NCI-H2081 treated with DMSO at 0.1 percent for 48 hours (cell line): ENCODE measurements around the gene PHYHD1.

Experiments used
- DNase-seq: peaks from one replicate; lab custom pipeline; 2025; lab: John Stamatoyannopoulos, UW

The PHYHD1 gene

DNA sequence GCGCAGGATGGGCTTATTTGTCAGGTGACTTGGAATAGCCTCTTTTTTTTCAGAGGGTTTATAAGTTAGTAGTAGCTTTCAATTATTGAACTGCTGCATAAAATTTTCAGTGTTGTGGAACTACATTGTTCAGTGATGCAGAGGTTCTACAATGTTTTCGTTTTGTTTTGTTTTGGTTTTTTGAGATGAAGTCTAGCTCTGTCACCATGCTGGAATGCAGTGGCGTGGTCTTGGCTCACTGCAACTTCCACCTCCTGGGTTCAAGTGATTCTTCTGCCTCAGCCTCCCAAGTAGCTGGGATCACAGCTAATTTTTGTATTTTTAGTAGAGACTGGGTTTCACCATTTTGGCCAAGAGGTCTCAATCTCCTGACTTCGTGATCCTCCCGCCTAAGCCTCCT, 48.7 kb downstream of the PHYHD1 start:
- DNase-seq, result no peak

DNA sequence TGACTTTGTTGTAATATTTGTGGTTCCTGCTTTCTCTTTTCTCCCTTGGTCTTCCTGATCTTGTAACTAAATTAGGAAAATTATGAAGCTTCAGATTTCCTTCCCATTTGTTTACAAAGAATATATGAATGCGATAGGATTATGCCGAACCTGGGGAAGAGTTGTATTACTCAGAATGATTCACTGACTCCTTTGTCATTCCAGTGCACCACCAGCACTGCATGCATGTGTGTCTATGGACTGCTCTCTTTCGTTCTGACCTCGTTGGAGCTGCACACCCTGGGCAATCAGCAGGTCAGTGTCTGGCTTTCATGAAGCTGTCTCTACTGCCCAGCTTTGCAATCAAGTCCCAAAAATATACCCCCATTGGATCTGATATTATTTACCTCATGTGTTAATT, 52.2 kb downstream of the PHYHD1 start:
- DNase-seq, result no peak

DNA sequence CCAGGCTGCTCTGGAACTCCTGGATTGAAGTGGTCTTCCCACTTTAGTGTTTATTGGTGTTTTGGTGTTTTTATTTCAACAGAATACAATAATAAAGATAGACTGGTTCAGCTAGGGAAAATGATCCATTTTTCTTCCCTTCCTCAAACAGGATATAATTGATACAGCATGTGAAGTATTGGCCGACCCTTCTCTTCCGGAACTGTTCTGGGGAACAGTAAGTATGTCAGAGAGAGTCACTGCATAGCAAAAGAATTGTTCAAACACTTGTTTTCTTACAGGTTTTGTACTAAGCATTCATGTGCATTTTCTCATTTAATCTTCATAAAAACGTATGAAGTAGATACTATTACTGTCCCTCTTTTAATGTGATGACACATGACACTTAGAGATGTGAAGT, 58.3 kb downstream of the PHYHD1 start:
- DNase-seq, result no peak

DNA sequence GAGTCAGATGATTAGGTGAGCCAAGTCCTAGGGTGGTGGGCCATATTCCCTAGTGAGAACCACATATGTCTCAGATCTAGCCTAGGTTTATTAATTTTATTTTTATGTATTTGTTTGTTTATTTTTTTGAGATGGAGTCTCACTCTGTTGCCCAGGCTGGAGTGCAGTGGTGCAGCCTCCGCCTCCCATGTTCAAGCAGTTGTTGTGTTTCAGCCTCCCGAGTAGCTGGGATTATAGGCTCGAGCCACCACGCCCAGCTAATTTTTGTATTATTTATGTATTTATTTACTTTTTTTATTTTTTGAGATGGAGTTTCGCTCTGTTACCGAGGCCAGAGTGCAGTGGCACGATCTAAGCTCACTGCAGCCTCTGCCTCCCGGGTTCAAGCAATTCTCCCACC, 62.8 kb downstream of the PHYHD1 start:
- DNase-seq, result no peak

DNA sequence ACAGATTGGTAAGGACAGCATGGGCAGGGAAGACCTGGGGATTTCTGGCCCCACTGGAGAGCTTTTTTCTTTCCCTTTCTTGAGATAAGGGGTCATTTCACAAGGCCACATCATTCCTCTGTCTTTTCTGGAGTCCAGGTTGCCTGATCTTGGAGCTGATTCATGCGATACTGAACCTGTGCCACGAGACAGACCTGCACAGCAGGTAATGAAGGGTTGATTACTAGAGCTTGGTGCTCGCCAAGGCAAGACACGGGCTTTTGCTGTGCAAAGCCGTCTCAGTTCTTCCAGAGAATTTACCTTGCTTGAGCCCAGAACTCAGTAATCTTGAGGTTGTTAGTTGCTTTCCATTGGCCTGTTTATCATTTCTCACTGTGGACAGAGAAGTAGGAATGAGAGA, 65.9 kb downstream of the PHYHD1 start:
- DNase-seq, result no peak

DNA sequence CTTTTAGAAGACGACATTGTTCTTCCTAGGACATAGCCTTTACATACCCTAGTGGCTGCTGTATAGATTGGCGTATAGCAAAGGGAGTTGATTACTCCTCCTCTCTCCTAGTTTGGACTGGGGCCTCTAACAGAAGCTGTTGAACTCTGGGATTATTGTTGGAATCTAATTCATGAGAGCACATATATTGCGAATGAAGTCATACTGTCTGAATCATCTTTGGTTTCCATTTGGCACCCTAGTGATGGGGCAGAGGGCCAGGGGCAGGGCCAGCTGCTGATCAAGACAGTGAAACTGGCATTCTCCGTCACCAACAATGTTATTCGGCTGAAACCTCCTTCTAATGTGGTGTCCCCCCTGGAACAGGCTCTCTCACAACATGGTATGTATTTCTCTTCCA, 67.0 kb downstream of the PHYHD1 start:
- no peak for DNase-seq
